GM12872 (cell line): ENCODE results near the gene MFSD12.

Experiments
- TF ChIP-seq, protein P1 (sequence below): IDR thresholded peaks from 3 replicates; pipeline ENCODE4 v1.5.1; 2011; ENCODE audit warnings: low read depth, mild to moderate bottlenecking, low read length, moderate library complexity; ENCODE audit not compliant: insufficient read depth

MFSD12 gene

DNA sequence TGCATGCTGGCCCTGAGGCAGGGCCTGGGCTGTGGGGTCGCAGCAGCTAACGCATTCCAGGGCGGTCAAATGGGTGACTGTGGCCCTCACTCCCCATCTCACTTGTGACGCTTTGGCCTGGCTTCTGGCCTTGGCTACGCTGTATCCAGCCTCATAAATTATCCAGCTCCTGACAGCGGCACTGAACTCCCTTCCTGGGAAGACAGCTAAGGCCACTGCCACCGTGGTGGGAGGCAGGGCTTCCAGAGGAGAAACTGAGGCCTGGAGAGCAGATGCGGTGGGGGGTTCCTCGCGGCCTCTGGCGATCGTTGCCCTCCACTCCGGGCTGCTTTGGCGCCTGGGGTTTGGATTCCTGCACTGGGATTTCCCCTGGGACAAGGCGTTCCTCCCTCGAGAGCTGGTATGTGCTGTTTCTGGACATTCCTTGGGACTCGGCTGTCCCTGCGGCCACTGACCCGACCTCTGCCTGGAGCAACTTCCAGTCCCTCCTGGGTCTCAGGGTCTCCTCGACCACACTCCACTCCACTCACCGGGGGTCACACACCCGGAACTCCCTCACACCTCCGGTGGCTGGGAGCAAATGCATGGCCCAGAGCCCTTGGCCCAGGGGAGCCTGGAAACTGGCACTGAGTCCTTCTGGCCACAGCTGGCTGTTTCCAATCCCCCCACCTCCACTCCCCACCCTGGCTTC, 45.9 kb upstream of the MFSD12 start:
- TF ChIP-seq, protein P1, sequence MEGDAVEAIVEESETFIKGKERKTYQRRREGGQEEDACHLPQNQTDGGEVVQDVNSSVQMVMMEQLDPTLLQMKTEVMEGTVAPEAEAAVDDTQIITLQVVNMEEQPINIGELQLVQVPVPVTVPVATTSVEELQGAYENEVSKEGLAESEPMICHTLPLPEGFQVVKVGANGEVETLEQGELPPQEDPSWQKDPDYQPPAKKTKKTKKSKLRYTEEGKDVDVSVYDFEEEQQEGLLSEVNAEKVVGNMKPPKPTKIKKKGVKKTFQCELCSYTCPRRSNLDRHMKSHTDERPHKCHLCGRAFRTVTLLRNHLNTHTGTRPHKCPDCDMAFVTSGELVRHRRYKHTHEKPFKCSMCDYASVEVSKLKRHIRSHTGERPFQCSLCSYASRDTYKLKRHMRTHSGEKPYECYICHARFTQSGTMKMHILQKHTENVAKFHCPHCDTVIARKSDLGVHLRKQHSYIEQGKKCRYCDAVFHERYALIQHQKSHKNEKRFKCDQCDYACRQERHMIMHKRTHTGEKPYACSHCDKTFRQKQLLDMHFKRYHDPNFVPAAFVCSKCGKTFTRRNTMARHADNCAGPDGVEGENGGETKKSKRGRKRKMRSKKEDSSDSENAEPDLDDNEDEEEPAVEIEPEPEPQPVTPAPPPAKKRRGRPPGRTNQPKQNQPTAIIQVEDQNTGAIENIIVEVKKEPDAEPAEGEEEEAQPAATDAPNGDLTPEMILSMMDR, result no peak

DNA sequence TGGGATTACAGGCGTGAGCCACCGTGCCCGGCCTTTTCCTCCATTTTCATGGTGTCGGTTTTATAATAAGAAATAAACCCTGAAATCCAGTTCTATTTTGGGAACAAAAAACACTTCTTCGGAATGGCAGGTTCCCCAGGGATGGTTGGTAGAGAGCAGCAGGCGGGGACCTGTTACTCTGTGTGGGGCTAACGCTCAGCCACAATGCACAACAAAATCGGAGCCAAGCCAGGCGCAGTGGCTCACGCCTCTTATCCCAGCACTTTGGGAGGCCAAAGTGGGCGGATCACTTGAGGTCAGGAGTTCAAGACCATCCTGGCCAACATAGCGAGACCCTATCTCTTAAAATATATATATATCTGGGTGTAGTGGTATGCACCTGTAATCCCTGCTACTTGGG, 43.6 kb upstream of the MFSD12 start:
- TF ChIP-seq, protein P1, result no peak

- TF ChIP-seq, protein P1, result 0 out of 3 replicates have a peak, but pooled peaks have one; percentile 21
Measured at GRCh38 chr19:3599776-3600187, 42.4 kb upstream of the MFSD12 start.

DNA sequence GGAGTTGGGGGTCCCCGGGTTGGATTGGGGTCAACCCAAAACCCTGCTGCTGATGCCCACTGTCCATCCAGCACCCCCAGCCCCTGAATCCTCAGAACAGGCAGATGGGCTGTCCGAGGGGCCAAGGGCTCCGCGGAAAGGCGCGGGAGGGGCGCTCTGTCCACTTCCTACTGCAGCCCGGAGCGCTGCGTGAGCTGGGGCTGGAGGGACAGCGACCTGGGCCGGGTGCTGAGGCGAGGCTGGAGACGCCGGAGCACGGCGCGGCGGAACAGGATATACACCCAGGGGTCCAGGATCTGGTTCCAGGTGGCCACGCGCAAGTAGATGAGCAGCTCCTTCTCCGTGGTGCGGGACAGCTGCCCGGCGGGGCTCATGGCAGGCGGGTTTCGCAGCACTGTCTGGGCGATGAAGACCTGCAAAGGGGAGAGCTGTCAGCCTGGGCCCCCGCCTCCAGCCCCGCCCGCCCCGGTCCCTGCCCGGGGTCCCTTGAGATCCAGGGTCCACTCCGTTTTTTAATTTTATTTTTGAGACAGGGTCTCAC, 38.2 kb upstream of the MFSD12 start:
- TF ChIP-seq, protein P1, result no peak

DNA sequence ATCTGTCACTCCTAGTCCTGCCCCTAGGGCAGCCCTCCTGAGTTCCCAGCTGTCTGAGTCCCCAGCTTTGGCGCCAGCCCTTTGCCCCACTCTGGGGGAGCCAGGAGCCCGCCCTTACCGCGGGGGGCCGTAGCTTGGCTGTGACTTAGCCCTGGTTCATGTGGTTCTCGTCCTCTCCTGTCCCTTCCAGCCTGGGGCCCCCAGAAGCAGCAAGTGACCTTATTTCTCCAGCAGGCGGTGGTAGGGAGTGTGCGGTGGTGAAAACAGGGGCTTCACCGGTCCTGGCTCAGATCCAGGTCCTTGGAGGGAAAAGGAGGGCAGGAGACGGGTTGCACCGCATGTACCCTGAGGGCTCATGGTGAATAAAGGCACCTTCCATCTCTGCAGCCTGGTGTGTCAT, 35.8 kb upstream of the MFSD12 start:
- TF ChIP-seq, protein P1, result no peak

DNA sequence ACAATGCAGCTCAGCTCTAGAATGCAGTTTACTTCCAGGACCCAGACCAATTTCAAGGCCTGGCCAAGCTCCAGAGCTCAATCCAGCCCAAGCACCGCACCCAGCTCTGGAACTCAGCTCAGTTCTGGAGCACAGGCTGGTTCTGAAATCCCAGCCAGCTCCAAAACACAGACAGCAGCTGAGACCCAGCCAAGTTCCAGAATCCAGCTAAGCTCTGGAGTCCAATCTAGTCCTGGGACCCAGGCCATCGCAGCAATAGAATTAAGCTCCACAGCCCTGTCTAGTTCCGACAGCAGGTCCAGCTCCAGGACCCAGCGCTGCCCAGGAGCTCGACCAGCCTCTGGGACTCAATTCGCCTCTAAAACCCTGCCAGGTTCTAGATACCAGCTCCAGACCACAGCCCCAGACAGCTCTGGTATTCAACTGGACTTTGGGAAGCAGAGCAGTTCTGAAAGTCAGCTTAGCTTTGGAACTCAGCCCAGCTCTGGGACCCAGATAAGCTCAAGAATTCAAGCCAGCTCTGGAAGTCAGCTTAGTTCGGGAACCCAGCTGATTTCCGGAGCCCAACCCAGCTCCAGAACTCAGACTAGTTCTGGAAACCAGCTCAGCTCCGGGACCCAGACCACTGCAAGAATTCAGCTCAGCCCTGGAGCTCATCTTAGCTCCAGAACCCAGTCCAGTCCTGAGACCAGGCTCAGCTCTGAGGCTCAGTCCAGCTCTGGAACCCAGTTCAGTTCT, 34.7 kb upstream of the MFSD12 start:
- TF ChIP-seq, protein P1, result no peak

DNA sequence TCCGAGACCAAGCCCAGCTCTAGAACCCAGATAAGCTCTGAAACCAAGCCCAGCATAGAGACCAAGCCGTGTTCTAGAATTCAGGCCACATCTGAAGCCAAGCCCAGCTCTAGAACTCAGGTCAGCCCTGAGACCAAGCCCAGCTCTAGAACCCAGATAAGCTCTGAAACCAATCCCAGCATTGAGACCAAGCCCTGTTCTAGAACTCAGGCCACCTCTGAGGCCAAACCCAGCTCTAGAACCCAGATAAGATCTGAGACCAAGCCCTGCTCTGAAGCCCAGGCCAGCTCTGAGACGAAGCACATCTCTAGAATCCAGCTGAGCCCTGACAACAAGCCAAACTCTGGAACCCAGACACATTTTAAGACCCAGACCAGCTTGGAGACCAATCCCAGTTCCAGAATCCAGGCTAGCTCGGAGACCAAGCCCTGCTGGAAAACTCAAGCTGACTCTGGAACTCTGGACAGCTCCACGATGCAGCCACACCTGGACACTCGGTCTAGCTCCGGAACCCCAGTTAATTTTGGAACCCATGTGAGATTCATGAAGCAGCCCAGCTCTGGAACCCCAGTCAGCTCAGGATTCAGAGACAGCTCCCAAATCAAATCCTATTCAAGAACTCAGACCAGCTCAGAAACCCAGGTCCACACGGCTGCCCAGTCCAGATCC, 33.7 kb upstream of the MFSD12 start:
- TF ChIP-seq, protein P1, result no peak
